HG03103 (cell line): ENCODE results near the gene RICTOR.
"Not testable (repeated sequence)": the region's sequence is repeated elsewhere in the genome, so short reads cannot be mapped to it uniquely, and the experiment has no call there.

ENCODE experiments used
- ATAC-seq: cut with Tn5 transposase; IDR thresholded peaks from one replicate; pipeline ENCODE4 v1.9.1; 2021; ENCODE audit warnings: low read depth; ENCODE audit not compliant: unreplicated experiment

RICTOR gene

DNA sequence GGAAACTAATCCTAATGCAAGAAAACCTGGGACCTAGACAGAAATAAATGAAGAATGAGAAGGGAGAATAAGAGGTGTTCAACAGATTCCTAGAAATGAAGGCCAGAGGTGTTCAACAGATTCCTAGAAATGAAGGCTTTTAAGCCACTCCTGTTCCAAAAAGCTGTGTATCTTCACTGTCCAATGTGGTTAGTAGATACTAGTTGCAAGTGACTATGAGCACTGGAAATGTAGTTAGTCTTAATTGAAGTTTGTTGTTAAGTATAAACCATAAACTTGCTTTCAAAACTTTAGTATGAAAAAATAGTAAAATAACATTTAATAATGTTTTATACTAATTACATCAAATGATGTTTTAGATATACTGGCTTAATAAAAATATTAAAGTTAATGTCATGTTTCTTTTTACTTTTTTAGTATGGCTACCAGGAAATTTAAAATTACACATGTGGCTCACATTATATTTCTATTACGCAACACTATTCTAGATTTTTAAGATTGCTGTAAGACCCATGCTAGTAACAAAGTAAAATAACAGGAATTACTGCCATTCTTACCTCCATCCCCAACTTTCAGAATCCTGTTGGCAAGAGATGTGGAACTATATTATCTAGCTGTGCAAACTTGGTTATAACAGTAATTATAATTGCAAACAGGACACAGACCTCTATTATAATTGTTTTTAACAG is 57.5 kb downstream of the RICTOR start:
- no peak for ATAC-seq

DNA sequence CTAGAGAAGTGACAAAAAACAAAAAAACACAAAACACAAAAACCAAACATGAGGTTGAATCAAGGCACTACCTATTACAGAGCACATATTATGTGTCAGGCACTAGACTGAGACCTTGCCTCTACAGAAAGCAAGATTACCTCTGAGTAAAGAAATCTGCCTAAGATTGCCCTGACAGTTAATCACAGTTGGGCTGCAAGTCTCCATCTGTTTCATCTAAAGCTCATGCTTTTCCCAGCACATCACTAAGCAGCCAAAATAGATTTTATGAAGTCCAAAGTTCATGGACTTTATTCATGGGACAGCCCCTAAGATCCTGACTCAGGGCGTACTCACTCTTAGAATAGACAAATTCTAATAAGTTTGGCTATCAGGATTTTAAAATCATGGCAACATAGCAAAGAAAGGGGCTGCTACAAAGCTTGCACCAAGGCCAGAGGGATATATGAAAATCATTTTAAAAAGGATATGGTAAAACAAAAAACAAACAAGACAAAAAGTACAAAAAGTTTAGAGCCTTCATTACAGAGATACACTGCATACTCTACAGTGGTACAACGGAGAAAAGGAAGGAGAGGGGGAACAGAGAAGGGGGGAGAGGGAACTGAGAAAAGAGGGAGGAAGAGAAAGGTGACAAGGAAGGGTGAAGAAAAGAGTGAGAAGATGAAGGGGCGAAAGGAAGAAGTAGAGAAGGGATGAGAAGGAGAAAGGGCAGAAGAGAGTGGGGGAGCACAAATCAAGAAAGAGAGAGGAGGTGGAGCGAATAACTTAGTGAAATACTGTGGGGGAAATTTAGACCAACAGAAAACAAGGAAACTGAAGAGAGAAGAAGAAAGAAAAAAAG is 58.2 kb downstream of the RICTOR start:
- ATAC-seq: no peak

DNA sequence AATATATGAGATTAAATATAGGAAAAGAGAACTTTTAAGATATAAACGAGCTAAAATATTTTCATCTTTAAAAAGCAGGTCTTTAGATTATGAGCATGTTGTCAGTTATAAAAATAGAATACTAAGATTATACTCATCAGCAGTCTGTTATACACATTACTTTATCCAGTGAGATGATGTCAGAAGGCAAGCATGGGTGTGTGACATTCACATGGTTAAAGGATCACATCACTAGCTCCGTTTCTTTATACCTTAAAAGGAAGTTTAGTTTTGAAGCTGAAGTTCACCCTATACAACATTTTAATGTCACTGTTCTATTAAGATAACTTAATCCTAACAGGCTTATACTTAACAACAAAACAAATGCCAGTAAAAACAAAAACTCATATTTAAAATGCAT is 59.6 kb downstream of the RICTOR start:
- no peak for ATAC-seq

DNA sequence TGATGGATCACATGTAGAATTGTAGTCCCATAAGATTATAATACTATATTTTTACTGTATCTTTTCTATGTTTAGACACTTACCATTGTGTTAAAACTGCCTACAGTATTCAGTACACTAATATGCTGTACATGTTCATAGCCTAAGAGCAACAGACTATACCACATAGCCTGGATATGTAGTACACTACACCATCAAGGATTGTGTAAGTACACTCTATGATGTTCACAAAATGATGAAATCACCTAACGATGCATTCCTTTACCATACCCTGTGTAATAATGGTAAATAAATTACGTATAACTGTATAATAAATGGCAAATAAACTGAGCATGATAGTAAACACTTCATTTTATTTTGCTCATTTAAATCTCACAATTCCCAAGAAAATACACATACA is 60.3 kb downstream of the RICTOR start:
- no peak for ATAC-seq

DNA sequence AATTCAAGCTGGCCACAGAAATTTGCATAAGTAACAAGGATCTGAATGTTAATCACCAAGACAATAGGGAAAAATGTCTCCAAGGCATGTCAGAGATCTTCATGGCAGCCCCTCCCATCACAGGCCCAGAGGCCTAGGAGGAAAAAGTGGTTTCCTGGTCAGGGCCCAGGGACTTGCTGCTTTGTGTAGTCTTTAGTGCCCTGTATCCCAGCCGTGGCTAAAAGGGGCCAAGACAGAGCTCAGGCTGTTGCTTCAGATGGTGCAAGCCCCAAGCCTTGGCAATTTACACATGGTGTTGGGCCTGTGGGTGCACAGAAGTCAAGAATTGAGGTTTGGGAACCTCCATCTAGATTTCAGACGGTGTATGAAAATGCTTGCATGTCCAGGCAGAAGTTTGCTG is 63.2 kb downstream of the RICTOR start:
- ATAC-seq: not testable (repeated sequence)

DNA sequence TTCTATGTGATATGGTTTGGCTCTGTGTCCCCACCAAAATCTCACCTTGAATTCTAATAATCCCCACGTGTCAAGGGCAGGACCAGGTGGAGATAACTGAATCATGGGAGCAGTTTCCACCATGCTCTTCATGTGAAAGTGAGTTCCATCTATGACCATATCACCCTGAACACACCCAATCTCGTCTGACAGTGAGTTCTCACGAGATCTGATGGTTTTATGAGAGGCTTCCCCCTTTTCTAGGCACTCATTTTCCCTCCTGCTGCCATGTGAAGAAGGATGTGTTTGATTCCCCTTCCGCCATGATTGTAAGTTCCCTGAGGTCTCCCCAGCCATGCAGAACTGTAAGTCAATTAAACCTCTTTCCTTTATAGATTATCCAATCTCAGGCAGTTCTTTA is 64.2 kb downstream of the RICTOR start:
- no peak for ATAC-seq

DNA sequence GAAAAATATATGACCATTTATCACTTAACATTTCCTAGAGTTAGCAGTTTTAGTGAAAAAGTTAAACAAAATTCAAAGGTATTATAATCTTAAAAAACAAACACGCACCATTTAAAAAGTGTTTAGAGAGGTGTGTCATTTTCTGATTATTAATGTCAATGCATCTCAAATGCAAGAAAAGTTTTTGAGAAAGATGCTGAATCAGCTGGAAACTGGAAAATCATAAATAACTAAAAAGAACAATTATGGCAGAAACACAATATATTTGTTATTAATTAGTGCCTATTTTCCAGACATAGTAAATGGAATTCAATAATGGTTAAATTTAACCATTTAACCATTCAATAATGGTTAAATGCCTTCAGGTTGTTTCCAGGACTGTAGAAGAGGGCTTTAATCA is 64.9 kb downstream of the RICTOR start:
- no peak for ATAC-seq

DNA sequence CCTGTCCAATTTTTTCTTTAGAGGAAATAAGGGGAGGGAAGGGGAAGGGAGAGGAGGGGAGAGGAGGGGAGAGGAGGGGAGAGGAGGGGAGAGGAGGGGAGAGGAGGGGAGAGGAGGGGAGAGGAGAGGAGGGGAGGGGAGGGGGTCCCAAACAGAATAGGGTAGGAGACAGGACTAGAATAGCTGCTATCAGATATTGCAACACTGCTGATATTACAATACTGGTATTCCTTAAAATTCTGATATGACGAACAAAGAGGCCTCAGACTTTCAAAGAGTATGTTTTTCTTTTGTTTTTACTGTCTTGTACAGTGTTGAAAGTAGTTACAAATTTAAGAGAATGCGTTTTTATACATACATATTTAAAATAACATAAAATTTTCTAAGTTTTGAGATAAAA is 67.5 kb downstream of the RICTOR start:
- ATAC-seq: no peak

DNA sequence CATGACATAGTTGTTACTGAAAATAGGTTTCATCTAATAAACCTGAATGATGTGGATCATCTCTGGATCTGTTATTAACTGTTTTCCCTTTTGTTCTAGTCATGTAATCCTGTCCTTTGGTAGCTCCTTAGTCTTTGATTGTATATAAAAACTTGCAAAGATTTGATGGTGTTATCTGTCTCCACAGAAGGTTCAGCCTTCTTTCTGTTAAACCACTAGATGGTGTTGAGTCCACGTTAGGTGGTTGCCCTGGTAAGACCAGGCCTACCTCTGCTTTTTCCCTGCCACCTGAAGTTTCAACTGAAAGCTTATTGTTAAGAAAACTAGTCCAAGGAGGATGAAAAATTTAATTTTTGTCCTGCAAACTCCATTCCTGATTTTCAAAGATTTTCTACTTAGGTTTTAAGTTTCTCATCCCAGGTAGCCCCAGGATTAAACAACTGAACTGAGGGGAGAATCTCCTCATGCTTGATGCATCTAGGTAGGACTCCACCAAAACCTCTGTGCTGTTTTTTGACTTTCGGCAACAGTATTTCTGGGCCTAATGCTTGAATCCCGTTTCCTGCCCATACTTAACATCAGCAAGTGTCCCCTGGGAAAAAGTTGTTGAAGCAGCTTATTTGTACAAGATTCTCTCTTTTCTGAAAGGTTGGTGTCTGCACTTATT is 68.5 kb downstream of the RICTOR start:
- ATAC-seq: no peak

DNA sequence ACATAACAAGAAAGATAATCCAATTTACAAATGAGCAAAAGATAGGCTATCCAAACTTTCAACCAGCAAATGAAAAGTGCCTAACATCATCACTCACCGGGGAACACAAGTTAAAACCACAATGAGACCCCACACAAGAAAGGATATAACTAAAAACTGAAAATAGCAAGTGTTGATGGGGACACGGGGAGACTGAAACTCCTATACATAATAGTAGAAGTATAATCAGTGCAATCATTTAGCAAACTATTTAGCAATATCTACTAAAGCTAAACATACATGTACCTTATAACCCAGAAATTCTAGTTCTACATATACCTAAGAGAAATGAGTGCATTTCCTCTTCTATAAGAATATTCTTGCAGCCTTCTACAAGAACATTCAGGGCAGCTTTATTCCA is 72.5 kb downstream of the RICTOR start:
- ATAC-seq: no peak

DNA sequence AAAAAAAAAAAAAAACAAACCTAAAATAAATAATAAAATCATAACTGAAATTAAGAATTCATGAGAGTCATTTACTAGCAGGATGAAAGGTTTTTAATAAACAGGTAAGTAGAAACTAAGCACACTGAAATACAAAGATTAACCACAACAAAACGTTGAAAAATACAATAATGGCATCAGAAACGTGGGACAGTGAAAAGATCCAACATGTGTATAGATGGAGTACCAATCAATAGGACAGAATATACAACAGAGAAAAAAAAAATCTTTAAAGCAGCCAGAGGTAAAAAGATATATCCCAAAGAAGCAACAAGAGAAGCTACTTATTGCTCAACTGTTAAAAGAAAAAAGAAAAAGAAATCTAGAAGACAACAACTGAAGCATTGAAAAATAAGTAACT is 75.2 kb downstream of the RICTOR start:
- ATAC-seq: no peak

DNA sequence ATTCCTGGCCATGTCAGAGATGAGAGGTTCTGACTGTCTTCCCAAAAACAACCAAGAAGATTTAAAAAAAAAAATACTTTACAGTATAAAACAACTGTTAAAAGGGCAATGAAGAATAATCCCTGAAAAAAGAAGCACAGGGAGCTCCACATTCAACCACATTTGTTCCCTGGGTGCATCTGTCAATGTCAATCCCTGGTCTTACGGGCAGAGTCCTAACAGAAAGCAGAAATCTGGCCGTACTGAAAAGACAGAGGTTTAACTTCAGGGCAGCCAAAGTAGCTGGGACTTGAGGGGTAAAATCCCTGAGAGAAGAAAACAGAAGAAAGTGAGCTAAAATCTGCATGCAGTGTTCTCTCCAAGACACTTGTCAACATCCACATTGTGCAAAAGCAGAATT is 76.6 kb downstream of the RICTOR start:
- no peak for ATAC-seq

DNA sequence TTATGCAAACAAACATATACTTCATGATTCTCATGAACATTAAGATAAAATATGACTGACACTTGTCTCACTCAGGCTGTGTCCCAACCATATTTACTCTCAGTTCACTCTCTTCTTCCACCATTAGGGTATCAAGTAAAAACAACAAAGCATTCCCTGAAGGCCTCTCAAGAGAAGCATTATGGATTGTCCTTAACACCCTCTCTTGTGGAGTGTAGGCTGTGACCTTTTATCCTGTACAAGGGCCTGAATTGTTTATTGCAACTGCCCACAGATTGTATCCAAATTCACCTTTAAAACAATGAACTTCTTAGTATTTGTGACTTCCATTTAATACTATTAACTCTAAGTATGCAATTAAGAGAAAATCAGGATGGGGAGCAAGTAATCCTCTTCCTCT is 78.1 kb downstream of the RICTOR start:
- ATAC-seq: no peak

DNA sequence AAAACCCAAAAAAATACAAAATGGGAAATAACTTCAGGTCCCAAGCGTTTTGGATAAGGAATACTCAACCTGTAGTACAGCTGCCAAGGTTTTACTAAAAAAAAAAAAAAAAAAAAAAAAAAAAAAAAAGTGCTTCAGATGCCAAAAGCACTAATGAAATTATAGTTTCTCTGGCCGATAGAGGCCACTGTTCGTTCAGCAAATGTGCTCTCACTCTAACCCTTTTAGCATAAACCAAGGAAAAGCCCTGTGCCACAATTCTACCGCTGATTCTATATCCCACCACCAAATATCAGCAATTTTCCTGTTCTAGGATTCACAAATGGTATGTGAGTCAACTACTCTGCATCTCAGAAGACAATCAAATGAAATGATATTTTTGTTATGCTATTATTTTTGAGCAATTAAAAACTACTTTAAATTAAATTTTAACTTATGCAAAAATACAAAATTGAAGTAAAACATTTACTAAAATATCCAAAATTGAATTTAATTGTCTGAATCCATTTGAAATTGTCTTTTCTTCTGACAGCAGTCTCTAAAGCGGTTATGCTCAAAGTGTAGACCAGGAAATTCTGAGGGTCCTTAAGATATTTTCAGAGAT is 79.8 kb downstream of the RICTOR start:
- no peak for ATAC-seq

DNA sequence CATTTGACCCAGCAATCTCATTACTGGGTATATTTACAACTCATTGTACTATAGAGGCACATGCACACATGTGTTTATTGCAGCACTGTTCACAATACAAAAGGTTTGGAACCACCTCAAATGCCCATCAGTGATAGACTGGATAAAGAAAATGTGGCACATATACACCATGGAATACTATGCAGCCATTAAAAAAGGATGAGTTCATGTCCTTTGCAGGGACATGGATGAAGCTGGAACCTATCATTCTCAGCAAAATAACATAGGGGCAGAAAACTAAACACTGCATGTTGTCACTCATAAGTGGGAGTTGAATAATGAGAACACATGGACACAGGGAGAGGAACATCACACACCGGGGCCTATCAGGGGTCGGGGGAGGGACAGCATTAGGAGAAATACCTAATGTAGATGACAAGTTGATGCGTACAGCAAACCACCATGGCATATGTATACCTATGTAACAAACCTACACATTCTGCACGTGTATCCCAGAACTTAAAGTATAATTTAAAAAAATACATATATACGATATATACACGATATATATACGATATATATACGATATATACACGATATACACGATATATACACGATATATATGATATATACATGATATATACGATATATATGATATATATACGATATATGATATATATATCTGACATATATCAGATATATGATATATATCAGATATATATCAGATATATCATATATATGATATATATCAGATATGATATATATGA is 84.1 kb downstream of the RICTOR start:
- ATAC-seq: not testable (repeated sequence)

DNA sequence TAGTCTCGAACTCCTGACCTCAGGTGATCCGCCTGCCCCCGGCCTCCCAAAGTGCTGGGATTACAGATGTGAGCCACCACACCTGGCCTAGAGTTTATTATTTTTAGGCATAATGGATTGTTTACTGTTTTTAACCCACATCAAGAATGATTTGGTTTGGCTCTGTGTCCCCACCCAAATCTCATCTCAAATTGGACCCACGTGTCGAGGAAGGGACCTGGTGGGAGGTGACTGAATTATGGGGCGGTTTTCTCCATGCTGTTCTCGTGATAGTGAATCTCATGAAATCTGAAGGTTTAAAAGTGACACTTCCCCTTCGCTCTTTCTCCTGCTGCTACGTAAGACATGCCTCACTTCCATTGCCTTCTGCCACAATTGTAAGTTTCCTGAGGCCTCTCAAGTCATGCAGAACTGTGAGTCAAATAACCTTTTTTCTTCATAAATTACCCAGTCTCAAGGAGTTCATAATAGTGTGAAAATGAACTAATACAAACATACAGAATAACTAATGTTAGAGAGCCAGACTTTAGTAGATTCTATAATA is 88.2 kb downstream of the RICTOR start:
- ATAC-seq: no peak

DNA sequence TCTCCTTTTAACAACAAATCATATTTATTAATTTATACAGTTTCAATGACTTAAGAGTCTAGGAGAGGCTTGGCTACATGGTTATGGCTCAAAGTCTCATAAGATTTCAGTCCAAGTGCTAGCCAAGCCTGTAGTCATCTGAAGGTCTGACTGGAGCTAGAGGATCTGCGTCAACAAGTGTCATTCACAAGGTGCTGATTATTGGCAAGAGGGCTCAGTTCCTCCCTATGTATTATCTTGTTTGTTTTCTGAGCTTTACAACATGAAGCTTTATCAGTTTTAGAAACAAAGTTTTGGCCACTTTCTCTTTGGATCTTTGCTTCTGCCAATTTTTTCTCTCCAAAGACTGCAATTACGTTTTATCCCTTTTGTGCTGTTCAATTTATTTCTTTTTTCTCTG is 94.7 kb downstream of the RICTOR start:
- ATAC-seq: no peak

DNA sequence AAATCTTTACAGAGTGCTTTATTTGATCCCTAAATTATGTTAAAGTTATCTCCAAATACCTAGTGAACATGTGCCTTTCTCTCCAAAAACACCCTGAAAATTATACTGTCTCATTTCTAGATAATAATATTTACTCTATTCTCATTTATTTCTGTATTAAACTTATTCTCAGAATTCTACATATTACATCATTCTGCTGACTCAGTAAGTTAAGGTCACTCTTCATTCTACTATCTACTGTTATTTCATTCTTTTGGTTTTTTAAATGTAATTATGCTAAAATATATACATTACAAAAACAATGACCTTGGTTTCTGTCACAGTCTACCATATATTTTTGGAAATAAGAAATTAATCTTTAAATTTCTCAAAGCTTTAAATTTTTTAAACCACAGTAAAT is 96.2 kb downstream of the RICTOR start:
- no peak for ATAC-seq

DNA sequence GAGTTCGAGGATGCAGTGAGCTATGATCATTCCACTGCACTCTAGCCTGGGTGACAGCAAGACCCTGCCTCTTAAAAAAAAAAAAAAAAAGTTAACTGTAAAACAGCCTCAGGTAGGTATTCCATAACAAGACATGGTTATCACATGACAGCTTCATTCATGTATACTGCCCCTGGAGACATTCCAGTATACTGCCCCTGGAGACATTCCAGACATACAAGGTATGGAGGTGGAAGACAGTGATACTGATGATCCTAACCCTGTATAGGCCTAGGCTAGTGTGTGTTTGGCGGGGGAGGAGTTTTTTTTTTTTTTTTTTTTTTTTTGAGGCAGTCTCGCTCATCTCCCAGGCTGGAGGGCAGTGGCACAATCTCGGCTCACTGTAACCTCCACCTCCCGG is 105.5 kb downstream of the RICTOR start:
- no peak for ATAC-seq

DNA sequence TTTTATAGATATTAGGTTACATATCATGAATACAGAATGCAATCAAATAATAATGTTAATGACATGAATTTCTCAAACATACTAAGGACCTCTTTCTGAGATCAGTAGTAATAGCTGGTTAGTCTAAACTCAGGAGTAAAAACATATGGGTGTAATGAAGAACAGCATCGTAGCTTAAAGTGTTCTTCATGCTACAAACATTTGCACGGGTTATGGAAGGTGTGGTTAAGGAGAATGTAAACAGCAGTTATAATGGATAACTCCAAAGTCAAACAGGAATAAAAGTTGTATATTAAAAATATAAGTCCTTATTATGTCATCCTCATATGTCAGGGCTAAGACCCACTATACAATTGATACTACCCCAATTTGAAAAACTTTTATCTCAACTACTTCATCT is 112.5 kb downstream of the RICTOR start:
- no peak for ATAC-seq
